ENCODE results near the gene TMEM185A.
"Not testable (repeated sequence)": the region's sequence is repeated elsewhere in the genome, so short reads cannot be mapped to it uniquely, and the experiment has no call there.

DNA sequence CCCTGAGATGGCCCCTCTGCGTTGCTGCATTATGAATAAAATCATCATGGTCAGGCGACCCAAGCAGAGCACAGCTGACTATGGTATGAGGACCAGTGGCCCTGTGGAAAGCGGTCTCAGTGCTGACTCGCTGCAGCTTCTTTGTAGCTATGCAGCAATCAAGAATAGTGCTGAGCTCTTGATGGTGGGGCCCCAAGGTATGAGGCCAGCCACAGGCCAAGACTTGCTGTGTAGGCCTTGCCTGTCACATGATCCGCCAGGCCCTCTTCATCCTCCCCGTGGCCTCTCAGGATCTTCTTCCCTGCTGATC, 79.7 kb downstream of the TMEM185A start:
- TF ChIP-seq, protein P1, sequence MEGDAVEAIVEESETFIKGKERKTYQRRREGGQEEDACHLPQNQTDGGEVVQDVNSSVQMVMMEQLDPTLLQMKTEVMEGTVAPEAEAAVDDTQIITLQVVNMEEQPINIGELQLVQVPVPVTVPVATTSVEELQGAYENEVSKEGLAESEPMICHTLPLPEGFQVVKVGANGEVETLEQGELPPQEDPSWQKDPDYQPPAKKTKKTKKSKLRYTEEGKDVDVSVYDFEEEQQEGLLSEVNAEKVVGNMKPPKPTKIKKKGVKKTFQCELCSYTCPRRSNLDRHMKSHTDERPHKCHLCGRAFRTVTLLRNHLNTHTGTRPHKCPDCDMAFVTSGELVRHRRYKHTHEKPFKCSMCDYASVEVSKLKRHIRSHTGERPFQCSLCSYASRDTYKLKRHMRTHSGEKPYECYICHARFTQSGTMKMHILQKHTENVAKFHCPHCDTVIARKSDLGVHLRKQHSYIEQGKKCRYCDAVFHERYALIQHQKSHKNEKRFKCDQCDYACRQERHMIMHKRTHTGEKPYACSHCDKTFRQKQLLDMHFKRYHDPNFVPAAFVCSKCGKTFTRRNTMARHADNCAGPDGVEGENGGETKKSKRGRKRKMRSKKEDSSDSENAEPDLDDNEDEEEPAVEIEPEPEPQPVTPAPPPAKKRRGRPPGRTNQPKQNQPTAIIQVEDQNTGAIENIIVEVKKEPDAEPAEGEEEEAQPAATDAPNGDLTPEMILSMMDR (IDR thresholded peaks at IDR 0.05): not testable (repeated sequence)
- not testable (repeated sequence) for TF ChIP-seq POLR2A (IDR thresholded peaks at IDR 0.05)
